Esophagus squamous epithelium (tissue), 5 donors: Measurements from ENCODE around the gene SET. TPM values are rescaled to one million over a fixed set of nuclear protein-coding genes. Genes with fewer than 3 reads are reported as not detected.

Source experiments
- DNase-seq: peaks from one replicate; lab custom pipeline; 2025; lab: John Stamatoyannopoulos, UW
- H3K27ac ChIP-seq, 4 donors: fragments of 200-600 bp; sonication (generic); one replicate each; pipeline ENCODE4 v1.5.1; 2016 to 2019; ENCODE audit warnings: mild to moderate bottlenecking in 1 of 4
- H3K27me3 ChIP-seq, 4 donors: fragments of 200-600 bp; sonication (generic); 1 replicate in 3 of 4; 2 replicates in 1 of 4; pipeline versions ENCODE4 v1.5.1 to v1.6.0; 2017 to 2021; ENCODE audit warnings: antibody characterized with exemption in 1 of 4
- H3K36me3 ChIP-seq, 3 donors: fragments of 200-600 bp; sonication (generic); one replicate each; pipeline ENCODE4 v1.5.1; 2016 to 2019
- H3K4me1 ChIP-seq, 3 donors: fragments of 200-600 bp; sonication (generic); one replicate each; pipeline ENCODE4 v1.5.1; 2017 to 2019
- H3K4me3 ChIP-seq, 4 donors: fragments of 200-600 bp; sonication (generic); 1 replicate in 3 of 4; 2 replicates in 1 of 4; pipeline ENCODE4 v1.5.1; 2016 to 2019; ENCODE audit warnings: mild to moderate bottlenecking in 2 of 4, moderate library complexity in 1 of 4
- H3K9me3 ChIP-seq, 3 donors: fragments of 200-600 bp; sonication (generic); one replicate each; pipeline ENCODE4 v1.5.1; 2016 to 2019
- POLR2A ChIP-seq, 4 donors: fragments of 450-650 bp; IDR thresholded peaks; one replicate each; pipeline ENCODE4 v1.6.1; 2017; ENCODE audit warnings: antibody characterized with exemption in 4 of 4, mild to moderate bottlenecking in 4 of 4, moderate library complexity in 3 of 4
- WGBS, 2 donors: methylation state at CpG; one replicate each; pipeline ENCODE4 v1.1.5; 2018; 5-methylcytosine and 5-hydroxymethylcytosine counted together
- intact Hi-C: fragments of 100-400 bp; cut with DNase I; formaldehyde crosslinking; loops from one replicate; pipeline ENCODE4 v1.15.0; 2022
- total RNA-seq, 4 donors: library from RNA; depleted of rRNA; stranded (reverse); fragments of >200 nt; gene quantifications; one replicate each; pipeline ENCODE4 v1.1.0, GENCODE V29; 2016
- TF ChIP-seq, protein P1 (sequence below), 6 experiments: fragments of 450-650 bp in 4 of 6; fragments of 200-600 bp in 2 of 6; sonication (generic) in 2 of 6; IDR thresholded peaks; one replicate each; pipeline ENCODE4 v1.5.1; 2016 to 2019; ENCODE audit warnings: antibody characterized with exemption in 6 of 6, mild to moderate bottlenecking in 4 of 6, moderate library complexity in 4 of 6
- donor health status: DM: yes; HTN: yes; CAD: no.

SET gene
- total RNA-seq, 4 donors from 2014 or later = 83.5 to 253 (median 215) TPM

DNA sequence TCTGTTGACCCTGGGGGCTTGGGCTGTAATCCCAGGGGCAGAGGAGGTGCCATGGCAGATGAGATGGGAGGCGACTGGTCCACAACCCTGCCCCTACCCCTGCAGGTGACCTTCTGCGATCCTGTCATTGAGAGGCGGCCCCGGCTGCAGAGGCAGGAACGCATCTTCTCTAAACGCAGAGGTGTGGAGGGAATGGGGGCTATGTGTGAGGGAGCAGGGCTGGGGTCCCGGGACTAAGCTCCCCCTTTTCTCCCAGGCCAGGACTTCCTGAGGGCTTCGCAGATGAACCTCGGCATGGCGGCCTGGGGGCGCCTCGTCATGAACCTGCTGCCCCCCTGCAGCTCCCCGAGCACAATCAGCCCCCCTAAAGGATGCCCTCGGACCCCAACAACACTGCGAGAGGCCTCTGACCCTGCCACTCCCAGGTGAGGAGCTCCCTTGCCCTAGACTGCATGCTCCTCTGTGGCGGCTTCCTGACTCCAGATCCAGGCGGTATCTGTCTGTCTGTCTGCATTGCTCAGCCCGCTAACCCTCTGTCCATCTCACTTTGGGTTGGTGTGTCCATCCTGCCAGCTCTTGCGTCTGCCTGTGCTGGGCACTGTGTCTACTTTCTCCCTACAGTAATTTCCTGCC, 25.0 kb downstream of the SET start:
- Histone ChIP-seq H3K27ac (no peak overlapping the region), H3K9me3 (no peaks in the 10 kb centered on the region), H3K4me1 (no peaks in the 10 kb centered on the region), H3K27me3 (no peaks in the 10 kb centered on the region), H3K4me3 (no peak overlapping the region), H3K36me3 (peaks cover 0 to 24% (median 0%) of the 10 kb centered on the region in 3 donors)
- TF ChIP-seq, protein P1, sequence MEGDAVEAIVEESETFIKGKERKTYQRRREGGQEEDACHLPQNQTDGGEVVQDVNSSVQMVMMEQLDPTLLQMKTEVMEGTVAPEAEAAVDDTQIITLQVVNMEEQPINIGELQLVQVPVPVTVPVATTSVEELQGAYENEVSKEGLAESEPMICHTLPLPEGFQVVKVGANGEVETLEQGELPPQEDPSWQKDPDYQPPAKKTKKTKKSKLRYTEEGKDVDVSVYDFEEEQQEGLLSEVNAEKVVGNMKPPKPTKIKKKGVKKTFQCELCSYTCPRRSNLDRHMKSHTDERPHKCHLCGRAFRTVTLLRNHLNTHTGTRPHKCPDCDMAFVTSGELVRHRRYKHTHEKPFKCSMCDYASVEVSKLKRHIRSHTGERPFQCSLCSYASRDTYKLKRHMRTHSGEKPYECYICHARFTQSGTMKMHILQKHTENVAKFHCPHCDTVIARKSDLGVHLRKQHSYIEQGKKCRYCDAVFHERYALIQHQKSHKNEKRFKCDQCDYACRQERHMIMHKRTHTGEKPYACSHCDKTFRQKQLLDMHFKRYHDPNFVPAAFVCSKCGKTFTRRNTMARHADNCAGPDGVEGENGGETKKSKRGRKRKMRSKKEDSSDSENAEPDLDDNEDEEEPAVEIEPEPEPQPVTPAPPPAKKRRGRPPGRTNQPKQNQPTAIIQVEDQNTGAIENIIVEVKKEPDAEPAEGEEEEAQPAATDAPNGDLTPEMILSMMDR (IDR thresholded peaks at IDR 0.05) = no peak
- no peak for TF ChIP-seq POLR2A (IDR thresholded peaks at IDR 0.05)
- intact Hi-C loops = no loop called here
- no peak for DNase-seq
- WGBS, 2 donors = 83 to 84% methylated on average over 3 to 8 of the region's 19 CpGs

DNA sequence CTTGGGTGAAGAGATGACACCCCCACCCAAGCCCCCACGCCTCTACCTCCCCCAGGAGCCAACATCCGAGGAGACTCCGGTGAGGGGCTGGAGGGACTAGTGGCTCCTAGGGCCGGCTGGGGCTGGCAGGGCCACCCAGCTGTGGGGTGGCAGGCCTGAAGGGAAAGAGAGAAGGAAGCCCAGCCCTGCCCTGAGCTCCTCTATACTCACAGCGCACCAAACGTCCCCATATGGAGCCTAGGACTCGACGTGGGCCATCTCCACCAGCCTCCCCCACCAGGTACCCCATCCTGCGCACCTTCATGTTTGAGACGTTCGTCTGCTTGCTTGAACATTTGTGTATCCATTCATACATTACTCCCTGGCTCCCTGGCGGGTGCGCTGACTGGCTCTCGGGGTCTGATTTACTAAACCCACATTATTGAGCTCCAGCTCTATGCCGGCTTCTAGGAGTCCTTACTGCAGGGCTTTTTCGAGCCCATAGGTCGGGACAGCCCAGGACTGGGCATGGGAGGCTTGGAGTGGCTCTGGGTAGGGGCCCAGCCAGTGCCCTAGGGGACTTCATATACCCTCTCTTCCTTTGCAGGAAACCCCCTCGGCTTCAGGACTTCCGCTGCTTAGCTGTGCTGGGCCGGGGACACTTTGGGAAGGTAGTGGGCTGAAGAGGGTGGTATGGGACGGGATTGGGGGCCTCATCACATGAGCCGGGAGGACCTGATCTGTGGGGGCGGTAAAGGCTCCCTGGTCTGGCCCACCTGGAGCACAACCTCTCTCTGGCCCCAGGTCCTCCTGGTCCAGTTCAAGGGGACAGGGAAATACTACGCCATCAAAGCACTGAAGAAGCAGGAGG, 25.8 kb downstream of the SET start:
- no peak overlapping the region for H3K27ac ChIP-seq
- no peaks in the 10 kb centered on the region for H3K27me3 ChIP-seq
- intact Hi-C loops = no loop called here
- H3K4me3 ChIP-seq = no peak overlapping the region
- DNase-seq = no peak
- H3K9me3 ChIP-seq = no peaks in the 10 kb centered on the region
- peaks cover 0 to 5% (median 0%) of the 10 kb centered on the region in 3 donors for H3K4me1 ChIP-seq
- WGBS, 2 donors = 84 to 85% methylated on average over 11 to 17 of the region's 24 CpGs
- no peak for TF ChIP-seq POLR2A (IDR thresholded peaks at IDR 0.05)
- TF ChIP-seq, protein P1 (IDR thresholded peaks at IDR 0.05) = no peak
- H3K36me3 ChIP-seq = peaks cover 0 to 26% (median 0%) of the 10 kb centered on the region in 3 donors

DNA sequence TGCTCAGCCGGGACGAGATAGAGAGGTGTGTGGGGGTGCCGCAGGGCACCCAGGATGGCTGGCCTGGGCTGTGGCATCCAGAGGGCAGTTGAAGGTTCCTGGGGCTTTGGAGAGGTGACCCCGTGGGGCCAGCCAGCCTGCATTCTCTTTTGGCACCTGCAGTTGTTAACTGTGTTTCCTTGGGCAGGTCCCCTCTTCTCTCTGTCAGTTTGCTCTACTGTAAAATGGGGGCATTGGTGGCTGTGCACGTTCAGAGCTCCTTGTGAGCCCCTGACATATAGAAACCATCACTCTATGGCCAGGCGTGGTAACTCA, 26.4 kb downstream of the SET start:
- no peaks in the 10 kb centered on the region for H3K27me3 ChIP-seq
- intact Hi-C loops = no loop called here

DNA sequence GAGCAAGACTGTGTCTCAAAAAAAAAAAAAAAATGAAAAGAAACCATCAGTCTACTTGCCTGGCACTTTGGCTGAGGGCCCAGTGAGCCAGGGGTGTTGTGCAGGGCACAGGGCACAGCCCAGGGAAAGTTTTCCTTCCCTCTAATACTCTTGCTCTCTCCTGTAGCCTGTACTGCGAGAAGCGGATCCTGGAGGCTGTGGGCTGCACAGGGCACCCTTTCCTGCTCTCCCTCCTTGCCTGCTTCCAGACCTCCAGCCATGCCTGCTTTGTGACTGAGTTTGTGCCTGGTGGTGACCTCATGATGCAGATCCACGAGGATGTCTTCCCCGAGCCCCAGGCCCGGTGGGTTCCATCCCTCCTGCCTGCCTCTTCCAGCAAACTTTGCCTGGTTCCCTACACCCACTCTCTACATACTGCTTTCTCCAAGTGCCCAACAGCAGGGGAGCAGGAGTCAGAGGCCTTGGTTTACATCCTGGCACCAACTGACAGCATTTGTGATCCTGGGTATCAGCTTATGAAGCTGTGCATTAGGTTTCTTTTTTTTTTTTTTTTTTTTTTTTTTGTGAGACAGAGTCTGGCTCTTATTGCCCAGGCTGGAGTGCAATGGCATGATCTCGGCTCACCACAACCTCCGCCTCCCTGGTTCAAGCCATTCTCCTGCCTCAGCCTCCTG, 27.7 kb downstream of the SET start:
- no peak for DNase-seq
- H3K4me3 ChIP-seq = no peak overlapping the region
- H3K27me3 ChIP-seq = no peaks in the 10 kb centered on the region
- 76 to 88% methylated on average over 5 to 7 of the region's 7 CpGs for WGBS, 2 donors
- H3K27ac ChIP-seq = no peak overlapping the region
- intact Hi-C loops = no loop called here
- H3K9me3 ChIP-seq = no peaks in the 10 kb centered on the region
- peaks cover 0 to 45% (median 5%) of the 10 kb centered on the region in 3 donors for H3K36me3 ChIP-seq
- TF ChIP-seq, protein P1 (IDR thresholded peaks at IDR 0.05) = no peak
- no peak for TF ChIP-seq POLR2A (IDR thresholded peaks at IDR 0.05)
- H3K4me1 ChIP-seq = peaks cover 0 to 8% (median 0%) of the 10 kb centered on the region in 3 donors

More for the DNA sequence above, 26.4 kb downstream of the SET start:
- no peak for DNase-seq
- 20 to 93% methylated on average over 1 to 2 of the region's 6 CpGs for WGBS, 2 donors
- no peak for TF ChIP-seq POLR2A (IDR thresholded peaks at IDR 0.05)
- TF ChIP-seq, protein P1 (IDR thresholded peaks at IDR 0.05) = no peak
- Histone ChIP-seq H3K4me3 (no peak overlapping the region), H3K4me1 (peaks cover 0 to 8% (median 0%) of the 10 kb centered on the region in 3 donors), H3K27ac (no peak overlapping the region), H3K9me3 (no peaks in the 10 kb centered on the region), H3K36me3 (peaks cover 0 to 32% (median 0%) of the 10 kb centered on the region in 3 donors)
